Left ventricle myocardium inferior (tissue), 1 donor: ENCODE measurements around the gene SGO2. TPM values are rescaled to one million over a fixed set of nuclear protein-coding genes. Genes with fewer than 3 reads are reported as not detected.

Source experiments
- DNase-seq: peaks from one replicate; pipeline ENCODE4 v3.0.0-alpha.2; 2020
- H3K27ac ChIP-seq: fragments of 200-600 bp; replicated peaks from 2 replicates; pipeline ENCODE4 v1.8.0; 2021
- H3K27me3 ChIP-seq: fragments of 200-600 bp; 2 replicates; pipeline ENCODE4 v1.8.0; 2021; ENCODE audit warnings: low read depth
- H3K36me3 ChIP-seq: fragments of 200-600 bp; 2 replicates; pipeline ENCODE4 v1.8.0; 2021
- H3K4me1 ChIP-seq: fragments of 200-600 bp; 2 replicates; pipeline ENCODE4 v1.8.0; 2021
- H3K4me3 ChIP-seq: fragments of 200-600 bp; 2 replicates; pipeline ENCODE4 v1.8.0; 2021; ENCODE audit warnings: mild to moderate bottlenecking, moderate library complexity
- H3K9me3 ChIP-seq: fragments of 200-600 bp; replicated peaks from 2 replicates; pipeline ENCODE4 v1.8.0; 2021
- CTCF ChIP-seq: fragments of 200-600 bp; IDR thresholded peaks from 2 replicates; pipeline ENCODE4 v1.8.0; 2021; ENCODE audit warnings: antibody characterized with exemption, mild to moderate bottlenecking, borderline replicate concordance
- intact Hi-C: fragments of 100-400 bp; cut with micrococcal nuclease; formaldehyde crosslinking; loops from one replicate; pipeline ENCODE4 v1.11.0; 2022
- total RNA-seq: library from RNA; stranded (reverse); fragmentation: NEBNext Ultra II Directional; extraction: Animal tissue kit (Norgen Biotek cat#: 25700); gene quantifications from one replicate; pipeline ENCODE4 v1.2.1, GENCODE V29; 2021
- donor health status: DM: no; HTN: yes; CAD: no; lungs with severe emphysema.

The SGO2 gene
- total RNA-seq, 1 donor from 2014 or later = 1.6 TPM

- Histone ChIP-seq H3K4me1 (no peaks in the 10 kb centered on the region), H3K27me3 (peaks cover 13% of the 10 kb centered on the region), H3K4me3 (no peak overlapping the region), H3K9me3 (no peaks in the 10 kb centered on the region), H3K36me3 (no peaks in the 10 kb centered on the region), H3K27ac (no peak overlapping the region)
- DNase-seq = no peak
- intact Hi-C loops = no loop called here
- no peak for TF ChIP-seq CTCF
Observed at GRCh38 chr2:200613692-200614091, 87.7 kb downstream of the SGO2 start.

- intact Hi-C loops = no loop called here
- H3K9me3 ChIP-seq = no peaks in the 10 kb centered on the region
Observed at GRCh38 chr2:200614249-200614648, 88.2 kb downstream of the SGO2 start.

GRCh38 chr2:200615247-200615646 is 89.2 kb downstream of the SGO2 start:
- no peak overlapping the region for H3K27ac ChIP-seq

More at GRCh38 chr2:200614249-200614648, 88.2 kb downstream of the SGO2 start:
- H3K4me3 ChIP-seq = no peak overlapping the region
- H3K27ac ChIP-seq = no peak overlapping the region
- H3K4me1 ChIP-seq = no peaks in the 10 kb centered on the region
- H3K27me3 ChIP-seq = peaks cover 13% of the 10 kb centered on the region
- no peak for TF ChIP-seq CTCF
- DNase-seq = no peak
- no peaks in the 10 kb centered on the region for H3K36me3 ChIP-seq

GRCh38 chr2:200616193-200616592 is 90.2 kb downstream of the SGO2 start:
- no peaks in the 10 kb centered on the region for H3K9me3 ChIP-seq
- no peak overlapping the region for H3K4me3 ChIP-seq
- DNase-seq = no peak
- H3K36me3 ChIP-seq = no peaks in the 10 kb centered on the region
- H3K27me3 ChIP-seq = peaks cover 13% of the 10 kb centered on the region
- H3K27ac ChIP-seq = no peak overlapping the region
- H3K4me1 ChIP-seq = no peaks in the 10 kb centered on the region
- intact Hi-C loops = no loop called here
- TF ChIP-seq CTCF = no peak

More at GRCh38 chr2:200615247-200615646, 89.2 kb downstream of the SGO2 start:
- TF ChIP-seq CTCF = no peak
- H3K4me1 ChIP-seq = no peaks in the 10 kb centered on the region
- H3K27me3 ChIP-seq = peaks cover 13% of the 10 kb centered on the region
- DNase-seq = no peak
- no peaks in the 10 kb centered on the region for H3K9me3 ChIP-seq
- no peaks in the 10 kb centered on the region for H3K36me3 ChIP-seq
- H3K4me3 ChIP-seq = no peak overlapping the region
- intact Hi-C loops = no loop called here

GRCh38 chr2:200616656-200617055 is 90.6 kb downstream of the SGO2 start:
- Histone ChIP-seq H3K27me3 (peaks cover 13% of the 10 kb centered on the region), H3K36me3 (no peaks in the 10 kb centered on the region), H3K4me3 (no peak overlapping the region), H3K4me1 (no peaks in the 10 kb centered on the region), H3K9me3 (no peaks in the 10 kb centered on the region), H3K27ac (no peak overlapping the region)
- intact Hi-C loops = no loop called here
- TF ChIP-seq CTCF = no peak
- no peak for DNase-seq
